GM18858 (cell line): ENCODE measurements around the gene HBS1L.

Experiments
- ATAC-seq: cut with Tn5 transposase; IDR thresholded peaks from one replicate; pipeline ENCODE4 v1.9.1; 2021; ENCODE audit not compliant: unreplicated experiment

The HBS1L gene

DNA sequence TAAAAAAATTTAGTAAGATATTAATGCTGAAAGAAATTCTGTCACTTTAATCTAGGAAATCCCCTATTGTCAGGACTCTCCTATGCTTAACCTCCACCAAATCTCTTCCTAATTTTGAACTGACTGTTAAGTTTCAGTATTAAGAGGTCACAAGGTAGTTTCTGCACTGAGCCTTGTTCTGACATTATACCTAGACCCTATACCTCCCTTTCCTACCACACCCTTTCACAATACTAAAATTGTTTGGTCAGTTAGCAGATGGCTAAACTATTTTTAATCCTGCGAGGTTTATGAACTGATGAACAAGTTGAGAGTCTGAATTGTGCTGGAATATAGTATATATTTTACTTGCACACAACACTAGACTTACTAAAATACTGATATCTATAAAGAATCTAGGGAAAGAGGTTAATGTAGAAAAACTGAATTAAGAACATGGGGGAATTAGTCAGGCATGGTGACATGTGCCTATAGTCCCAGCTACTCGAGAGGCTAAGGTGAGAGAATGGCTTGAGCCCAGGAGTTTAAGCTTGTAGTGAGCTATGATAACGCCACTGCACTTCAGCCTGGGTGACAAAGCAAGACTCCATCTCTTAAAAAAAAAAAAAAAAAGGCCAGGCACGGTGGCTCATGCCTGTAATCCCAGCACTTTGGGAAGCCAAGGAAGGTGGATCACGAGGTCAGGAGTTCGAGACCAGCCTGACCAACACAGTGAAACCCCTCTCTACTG, 51.5 kb downstream of the HBS1L start:
- peak; percentile 98 for ATAC-seq

- no peak for ATAC-seq
Observed at GRCh38 chr6:135002229-135002844, 52.3 kb downstream of the HBS1L start.

- ATAC-seq: no peak
Observed at GRCh38 chr6:134999107-134999506, 55.5 kb downstream of the HBS1L start.

DNA sequence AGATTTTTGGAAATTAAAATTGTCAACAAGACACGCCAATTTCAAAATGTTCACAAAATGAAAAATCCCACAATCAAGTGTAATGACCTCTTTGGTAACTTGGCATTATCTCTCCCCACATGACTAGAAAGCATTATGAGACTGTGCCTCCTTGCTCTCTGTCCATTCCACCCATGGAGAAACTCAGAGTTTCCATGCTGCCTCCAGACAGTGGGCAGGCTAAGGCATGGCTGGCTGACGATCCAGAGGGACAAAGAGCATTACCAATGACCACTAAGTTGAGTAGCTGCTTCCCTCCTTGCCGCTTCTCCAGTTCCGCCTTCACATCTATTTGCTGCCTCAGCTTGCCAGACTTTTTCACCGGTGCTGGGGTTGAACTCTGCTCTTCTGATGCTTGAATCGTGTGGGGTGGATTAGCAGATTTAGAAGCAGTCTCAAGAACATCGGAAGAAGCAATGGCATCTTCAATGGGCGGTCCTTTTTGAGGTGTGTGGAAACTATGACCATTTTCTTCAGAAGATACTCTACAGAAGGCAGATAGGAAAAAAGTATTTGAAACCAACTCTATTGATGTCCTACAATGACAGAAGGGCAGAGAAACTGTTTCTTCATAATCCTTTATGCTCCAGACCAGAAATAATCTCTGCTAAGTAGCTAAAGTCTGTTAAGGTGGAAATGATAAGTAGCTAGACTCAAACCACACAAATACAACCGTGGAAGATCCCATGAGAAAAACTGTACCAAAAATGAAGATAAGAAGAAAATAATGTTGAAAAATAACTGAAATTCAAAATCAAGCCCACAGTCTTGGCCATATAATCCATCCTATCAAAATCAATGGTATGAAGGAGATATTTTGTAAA, 57.3 kb downstream of the HBS1L start:
- no peak for ATAC-seq

DNA sequence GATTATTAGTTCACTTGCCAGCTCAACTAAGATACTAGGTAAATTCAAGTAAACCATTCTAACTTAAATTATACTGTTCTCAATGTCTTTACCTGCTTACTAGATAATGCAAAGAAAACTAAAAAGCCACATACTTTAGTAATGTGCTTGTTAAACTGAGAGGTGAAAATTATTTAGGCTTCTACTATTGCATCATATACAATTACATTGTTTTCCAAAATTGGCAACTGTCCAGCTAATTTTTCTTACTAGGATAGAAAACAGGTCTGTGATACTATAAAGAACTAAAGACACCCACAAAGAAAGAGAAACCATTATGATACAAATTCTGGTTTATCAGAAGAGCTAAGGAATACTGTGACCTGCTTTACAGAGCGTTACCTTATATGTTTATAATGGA, 59.1 kb downstream of the HBS1L start:
- no peak for ATAC-seq

DNA sequence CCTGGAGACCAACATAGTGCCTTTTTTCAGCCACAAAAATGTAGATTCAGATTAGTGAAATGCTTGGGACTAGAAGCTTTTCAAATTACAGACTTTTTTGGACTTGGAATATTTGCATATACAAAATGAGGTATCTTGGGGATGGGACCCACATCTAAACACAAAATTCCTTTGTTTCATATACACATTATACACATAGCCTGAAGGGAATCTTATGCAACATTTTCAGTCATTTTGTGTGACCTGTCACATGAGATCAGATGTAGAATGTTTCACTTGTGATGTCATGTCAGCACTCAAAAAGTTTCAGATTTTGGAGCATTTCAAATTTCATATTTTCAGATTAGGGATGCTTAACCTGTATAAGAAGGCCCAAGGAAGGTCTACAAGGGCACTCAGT, 60.2 kb downstream of the HBS1L start:
- ATAC-seq: no peak

GRCh38 chr6:134992155-134992554, 62.5 kb downstream of the HBS1L start:
- no peak for ATAC-seq

- ATAC-seq: no peak
Observed at GRCh38 chr6:134990262-134990661, 64.4 kb downstream of the HBS1L start.

DNA sequence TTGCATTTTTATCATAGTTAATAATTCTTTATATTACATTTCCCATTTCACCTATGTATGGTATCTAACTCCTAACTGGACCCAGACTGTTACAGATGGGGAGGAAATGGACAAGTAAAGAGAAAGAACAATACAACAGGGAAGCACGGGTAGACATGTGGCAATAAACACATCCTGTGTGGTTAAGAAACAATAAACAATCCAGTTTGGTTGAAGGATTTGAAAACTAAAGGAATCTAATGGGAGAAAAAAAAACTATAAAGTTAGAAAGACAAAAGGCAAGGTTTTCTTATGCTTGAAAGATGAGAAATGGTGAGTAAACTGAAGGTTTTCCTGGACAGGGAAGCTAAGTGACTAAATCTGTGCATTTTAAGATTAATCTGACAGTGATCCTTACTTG, 69.8 kb downstream of the HBS1L start:
- ATAC-seq: no peak

GRCh38 chr6:134983823-134984222, 70.8 kb downstream of the HBS1L start:
- no peak for ATAC-seq

DNA sequence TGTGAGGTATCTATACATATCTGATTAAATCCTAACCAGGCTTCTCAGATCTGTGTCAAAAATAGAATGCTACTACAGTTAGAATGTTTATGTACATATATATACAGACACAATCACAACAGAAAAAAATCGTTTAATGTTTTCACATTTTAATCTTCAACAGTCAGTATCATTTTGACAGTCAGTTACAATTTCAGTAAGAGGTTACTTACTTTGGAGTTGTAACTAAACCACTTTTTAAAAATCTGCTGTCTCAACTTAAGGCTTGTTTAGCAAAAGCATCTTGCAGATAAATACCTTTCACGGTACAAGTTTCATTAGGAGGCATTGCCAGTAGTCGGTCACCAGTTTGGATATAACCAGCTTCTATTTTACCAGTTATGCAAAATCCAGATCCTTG, 72.5 kb downstream of the HBS1L start:
- ATAC-seq: no peak

DNA sequence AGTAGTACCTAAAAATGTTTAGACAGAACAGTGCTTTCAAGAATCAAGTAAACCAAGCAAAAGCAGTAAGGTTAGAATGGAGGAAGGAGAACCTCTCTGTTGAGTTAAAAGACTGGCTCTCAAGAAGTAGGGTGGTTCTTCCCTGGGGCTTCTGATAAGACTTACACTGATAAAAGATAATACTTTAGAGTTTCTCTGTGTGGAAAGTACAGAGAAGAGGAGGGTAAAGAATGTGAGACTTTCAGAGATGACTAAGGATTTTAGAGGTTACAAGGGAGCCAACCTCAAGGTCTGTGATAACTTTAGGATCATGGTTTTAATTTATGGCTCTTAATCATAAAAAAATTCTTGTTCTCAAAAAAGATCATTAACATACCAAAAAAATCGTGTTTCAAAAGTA, 73.8 kb downstream of the HBS1L start:
- no peak for ATAC-seq

DNA sequence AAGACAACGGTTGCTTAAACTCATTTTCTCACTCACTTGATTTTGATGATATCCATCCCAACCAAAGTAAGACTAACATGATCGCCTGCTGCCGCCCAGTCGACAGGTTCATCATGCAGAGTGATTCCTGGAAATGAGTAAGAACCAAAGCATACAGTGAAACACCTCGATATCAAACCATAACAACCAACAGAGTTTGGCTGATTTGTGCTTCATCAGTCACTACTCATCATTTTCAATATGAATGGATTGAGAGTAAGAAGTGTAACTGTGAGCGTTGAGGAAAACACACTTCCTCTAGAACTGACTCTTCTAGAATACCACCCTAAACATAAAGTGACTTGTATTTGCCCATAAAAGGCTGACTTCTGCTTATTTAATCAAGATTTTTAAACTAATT, 75.5 kb downstream of the HBS1L start:
- peak; percentile 83 for ATAC-seq

GRCh38 chr6:134974370-134974769, 80.3 kb downstream of the HBS1L start:
- ATAC-seq: no peak

DNA sequence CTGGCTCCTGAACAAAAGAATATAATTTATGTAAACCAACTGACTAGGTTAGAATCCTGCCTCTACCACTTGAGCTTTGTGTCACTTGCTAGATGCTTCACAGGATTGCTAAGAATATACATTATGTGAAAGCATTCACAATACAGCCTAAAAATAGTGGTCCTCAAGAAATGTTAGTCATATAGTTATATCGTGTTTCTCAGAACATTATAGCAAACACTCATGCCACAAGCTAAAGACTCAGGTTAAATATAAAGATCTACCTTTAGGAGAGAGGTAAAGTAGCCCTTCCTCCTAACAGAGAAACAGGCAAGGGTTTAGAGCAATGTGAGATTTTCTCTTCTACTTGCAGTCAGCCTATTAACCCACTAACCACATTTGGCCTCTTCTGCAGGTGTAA, 86.9 kb downstream of the HBS1L start:
- no peak for ATAC-seq

DNA sequence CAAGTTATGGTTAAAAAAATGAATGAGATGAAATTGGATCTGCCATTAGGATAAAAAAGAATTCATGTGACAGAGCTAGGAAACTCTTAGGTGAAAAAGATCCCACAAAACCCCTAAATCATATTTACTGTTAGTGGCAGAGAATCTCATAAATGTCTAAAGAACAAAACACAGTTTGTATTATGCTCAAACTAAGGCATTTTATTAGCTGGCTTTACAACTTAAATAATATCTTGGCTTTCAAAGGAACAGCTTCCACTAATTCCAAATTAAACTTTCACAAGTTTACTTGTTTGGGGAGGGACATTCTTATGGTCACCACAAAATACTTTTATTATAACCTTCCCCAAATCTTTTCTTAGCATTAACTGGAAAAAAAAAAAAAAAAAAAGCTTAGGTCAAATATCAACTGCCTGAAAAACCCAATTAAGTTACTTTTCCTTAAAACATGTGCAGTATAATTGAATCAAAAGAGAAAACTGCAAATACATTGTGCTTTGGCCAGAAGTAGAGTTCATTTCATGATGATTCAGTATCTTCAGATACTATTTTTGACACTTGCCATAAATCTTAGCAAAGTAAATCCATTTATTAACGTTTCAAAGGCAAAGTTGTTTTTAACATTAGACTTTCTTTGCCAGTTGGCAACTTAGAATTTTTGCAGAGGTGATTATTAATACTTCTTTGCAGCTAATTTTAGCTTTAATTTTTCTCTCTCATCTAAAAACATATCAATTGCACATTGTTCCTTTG, 90.0 kb downstream of the HBS1L start:
- no peak for ATAC-seq

DNA sequence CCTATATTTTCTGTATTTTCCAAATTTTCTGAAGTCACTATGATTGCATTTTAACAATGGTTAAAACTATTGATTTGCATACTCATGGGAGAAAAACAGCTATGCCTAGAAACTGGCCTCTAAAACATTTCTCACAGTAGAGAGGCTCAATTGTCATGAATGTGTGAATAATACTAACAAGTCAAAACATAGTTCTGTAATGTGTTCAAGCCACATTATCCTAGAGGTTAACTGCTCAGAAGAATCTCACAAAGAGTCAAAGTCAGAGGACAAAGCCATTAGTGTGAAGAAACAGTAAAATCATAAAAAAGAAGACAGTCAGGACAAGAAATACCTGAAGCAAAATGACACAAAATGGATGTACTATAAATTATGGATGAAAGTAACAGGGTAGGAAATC, 92.2 kb downstream of the HBS1L start:
- no peak for ATAC-seq

GRCh38 chr6:134961366-134961765, 93.3 kb downstream of the HBS1L start:
- ATAC-seq: no peak

GRCh38 chr6:134959603-134960002, 95.0 kb downstream of the HBS1L start:
- no peak for ATAC-seq

GRCh38 chr6:134956676-134957075, 97.9 kb downstream of the HBS1L start:
- no peak for ATAC-seq

- no peak for ATAC-seq
Observed at GRCh38 chr6:134956032-134956431, 98.6 kb downstream of the HBS1L start.
